HG03064 (cell line): ENCODE measurements around the gene PTGER1.
"Not testable (repeated sequence)": the region's sequence is repeated elsewhere in the genome, so short reads cannot be mapped to it uniquely, and the experiment has no call there.

ENCODE experiments used
- ATAC-seq: cut with Tn5 transposase; IDR thresholded peaks from one replicate; pipeline ENCODE4 v1.9.1; 2021; ENCODE audit warnings: low read depth; ENCODE audit not compliant: unreplicated experiment

Gene PTGER1

GRCh38 chr19:14474827-14475226, 327 bp downstream of the PTGER1 start:
- no peak for ATAC-seq

- no peak for ATAC-seq
Measured at GRCh38 chr19:14473978-14474578, 1.1 kb downstream of the PTGER1 start.

GRCh38 chr19:14473073-14473977, 1.8 kb downstream of the PTGER1 start:
- no peak for ATAC-seq

DNA sequence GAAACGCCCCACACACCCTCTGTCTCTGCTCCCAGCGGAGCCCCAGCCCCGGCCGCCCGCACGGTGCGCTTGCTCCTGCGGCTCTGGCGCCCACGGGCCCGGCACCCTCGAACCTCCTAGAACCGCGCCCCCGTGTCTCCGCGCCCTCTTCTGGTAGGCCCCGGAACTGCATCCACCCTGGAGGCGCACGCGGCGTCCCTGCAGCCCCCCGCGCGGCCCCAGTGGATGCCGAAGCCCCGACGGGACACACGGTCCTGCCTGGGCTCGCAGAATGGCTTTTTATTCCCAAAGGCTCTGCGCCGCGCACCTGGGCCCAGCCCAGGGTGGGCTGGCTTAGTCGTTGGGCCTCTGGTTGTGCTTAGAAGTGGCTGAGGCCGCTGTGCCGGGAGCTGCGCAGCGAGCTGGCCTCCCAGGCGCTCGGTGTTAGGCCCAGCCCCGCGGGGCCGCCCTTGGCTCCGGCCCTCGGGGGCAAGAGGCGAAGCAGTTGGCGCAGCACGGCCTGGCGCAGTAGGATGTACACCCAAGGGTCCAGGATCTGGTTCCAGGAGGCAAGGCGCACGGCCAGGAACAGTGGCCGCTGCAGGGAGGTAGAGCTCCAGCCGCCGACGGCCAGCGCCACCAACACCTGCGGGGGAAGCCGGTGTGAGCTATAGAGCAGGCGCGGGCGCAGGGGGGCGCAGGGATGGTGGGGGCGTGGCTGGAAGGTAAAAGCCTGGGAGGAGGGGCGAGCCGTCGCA, 2.8 kb downstream of the PTGER1 start:
- no peak for ATAC-seq

DNA sequence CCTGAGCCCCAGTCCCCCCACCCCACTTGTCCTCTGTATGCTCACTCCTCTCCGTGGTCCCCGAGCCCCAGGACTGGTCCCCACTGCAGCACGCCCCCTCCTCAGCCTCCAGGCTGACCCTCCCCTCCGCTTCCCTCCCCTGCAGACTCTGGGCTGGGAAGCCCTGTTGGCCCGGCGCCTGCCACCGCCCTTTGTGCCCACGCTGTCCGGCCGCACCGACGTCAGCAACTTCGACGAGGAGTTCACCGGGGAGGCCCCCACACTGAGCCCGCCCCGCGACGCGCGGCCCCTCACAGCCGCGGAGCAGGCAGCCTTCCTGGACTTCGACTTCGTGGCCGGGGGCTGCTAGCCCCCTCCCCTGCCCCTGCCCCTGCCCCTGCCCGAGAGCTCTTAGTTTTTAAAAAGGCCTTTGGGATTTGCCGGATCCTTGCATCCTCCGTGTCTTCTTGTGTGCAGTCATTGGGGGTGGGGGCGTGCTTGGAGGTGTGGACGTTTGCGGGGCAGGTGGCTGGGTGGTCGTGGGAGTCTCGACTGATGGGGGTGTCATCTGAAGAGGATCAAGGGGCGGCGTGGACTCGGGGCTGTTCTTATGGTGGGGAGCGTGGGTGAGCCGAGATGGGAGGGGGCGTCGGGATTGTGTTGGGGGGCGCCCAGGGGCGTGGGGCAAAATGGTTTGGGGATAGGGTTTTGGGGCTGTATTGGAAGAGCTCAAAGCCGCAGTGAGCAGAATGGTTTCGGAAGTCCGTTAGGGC, 3.5 kb downstream of the PTGER1 start:
- no peak for ATAC-seq

GRCh38 chr19:14470031-14470876, 4.9 kb downstream of the PTGER1 start:
- ATAC-seq, result no peak

GRCh38 chr19:14467816-14468215, 7.3 kb downstream of the PTGER1 start:
- ATAC-seq, result no peak

DNA sequence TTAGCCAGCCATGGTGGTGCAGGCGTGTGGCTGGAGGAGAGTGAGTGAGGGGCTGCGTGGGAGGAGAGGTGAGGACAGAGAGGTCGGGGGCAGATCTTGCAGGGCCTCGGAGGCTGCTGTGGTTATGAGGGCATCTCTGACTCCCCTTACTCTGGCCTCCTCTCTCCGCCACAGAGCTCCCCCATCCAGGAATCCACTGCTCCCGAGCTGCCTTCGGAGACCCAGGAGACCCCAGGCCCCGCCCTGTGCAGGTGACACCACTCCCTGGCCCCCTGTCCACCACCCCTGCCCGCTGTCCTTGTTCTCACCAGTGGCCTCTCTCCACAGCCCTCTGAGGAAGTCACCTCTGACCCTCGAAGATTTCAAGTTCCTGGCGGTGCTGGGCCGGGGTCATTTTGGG, 7.8 kb downstream of the PTGER1 start:
- ATAC-seq, result no peak

DNA sequence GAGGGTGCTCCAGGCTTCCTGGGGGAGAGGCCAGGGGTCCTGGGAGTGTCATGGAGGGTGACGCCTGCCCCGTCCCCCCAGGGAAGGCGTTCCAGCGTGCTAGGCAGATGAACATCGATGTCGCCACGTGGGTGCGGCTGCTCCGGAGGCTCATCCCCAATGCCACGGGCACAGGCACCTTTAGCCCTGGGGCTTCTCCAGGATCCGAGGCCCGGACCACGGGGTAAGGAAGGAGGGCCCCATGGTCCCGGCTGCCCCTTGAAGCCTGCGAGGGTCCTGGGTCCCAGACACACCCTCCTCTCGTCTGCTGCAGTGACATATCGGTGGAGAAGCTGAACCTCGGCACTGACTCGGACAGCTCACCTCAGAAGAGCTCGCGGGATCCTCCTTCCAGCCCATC, 11.4 kb downstream of the PTGER1 start:
- no peak for ATAC-seq

GRCh38 chr19:14462401-14462800, 12.8 kb downstream of the PTGER1 start:
- not testable (repeated sequence) for ATAC-seq

GRCh38 chr19:14460935-14461334, 14.2 kb downstream of the PTGER1 start:
- no peak for ATAC-seq

DNA sequence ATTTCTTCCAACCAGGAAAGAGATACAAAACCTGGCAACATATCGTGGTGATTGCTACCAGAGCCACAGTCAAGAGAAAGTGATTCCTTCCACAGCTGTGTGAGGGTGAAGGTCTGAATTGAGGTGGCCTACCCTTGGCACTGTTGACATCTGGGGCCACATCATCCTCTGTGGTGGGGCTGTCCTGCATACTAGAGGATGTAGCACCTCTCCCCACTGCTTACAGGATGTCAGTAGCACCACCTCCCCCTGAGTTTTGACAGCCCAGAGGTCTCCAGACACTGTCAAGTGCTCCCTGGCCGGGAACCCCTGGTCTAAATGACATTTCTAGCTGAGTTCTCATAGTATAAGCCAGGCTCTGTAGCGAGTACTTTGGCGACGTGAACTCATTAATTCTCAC, 15.5 kb downstream of the PTGER1 start:
- ATAC-seq, result no peak

DNA sequence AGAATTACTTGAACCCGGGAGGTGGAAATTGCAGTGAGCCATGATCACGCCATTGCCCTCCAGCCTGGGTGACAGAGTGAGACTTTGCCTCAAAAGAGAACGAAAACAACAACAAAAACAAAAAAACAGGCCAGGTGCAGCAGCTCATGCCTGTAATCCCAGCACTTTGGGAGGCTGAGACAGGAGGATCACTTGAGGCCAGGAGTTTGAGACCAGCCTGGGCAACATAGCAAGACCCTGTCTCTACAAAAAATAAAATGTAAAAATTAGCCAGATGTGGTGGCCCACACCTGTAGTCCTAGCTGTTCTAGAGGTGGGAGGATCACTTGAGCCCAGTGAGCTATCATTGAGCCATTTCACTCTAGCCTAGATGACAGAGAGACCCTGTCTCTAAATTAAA, 22.9 kb downstream of the PTGER1 start:
- ATAC-seq, result not testable (repeated sequence)

GRCh38 chr19:14450876-14451275, 24.3 kb downstream of the PTGER1 start:
- ATAC-seq, result no peak

GRCh38 chr19:14450168-14450874, 24.8 kb downstream of the PTGER1 start:
- no peak for ATAC-seq

DNA sequence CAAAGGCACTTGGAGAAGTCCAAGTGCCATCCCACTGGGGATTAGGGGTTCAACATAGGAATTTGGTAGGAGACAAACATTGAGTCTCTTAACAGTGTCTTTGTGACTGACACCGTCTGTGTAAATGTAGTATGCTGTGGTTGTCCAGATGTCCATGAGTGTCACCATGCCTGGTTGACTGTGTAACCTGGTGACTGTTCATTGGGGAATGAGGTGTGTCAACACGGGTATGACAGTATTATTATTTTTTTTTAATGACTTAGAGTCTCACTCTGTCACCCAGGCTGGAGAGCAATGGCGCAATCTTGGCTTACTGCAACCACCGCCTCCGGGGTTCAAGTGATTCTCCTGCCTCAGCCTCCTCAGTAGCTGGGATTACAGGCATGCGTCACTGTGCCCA, 25.8 kb downstream of the PTGER1 start:
- ATAC-seq, result no peak

- ATAC-seq, result no peak
Measured at GRCh38 chr19:14446336-14447036, 28.7 kb downstream of the PTGER1 start.

- no peak for ATAC-seq
Measured at GRCh38 chr19:14443632-14444216, 31.4 kb downstream of the PTGER1 start.
